B cell (primary cell): ENCODE data around the gene ARIH2. TPM values are rescaled to one million over a fixed set of nuclear protein-coding genes. Genes with fewer than 3 reads are reported as not detected.

Experiments
- ATAC-seq: fragments of 200-7000 bp; cut with Tn5 transposase; one replicate; pipeline ENCODE4 v1.10.0; 2021; ENCODE audit warnings: low read depth, mild to moderate bottlenecking, moderate number of reproducible peaks, moderate library complexity
- CTCF ChIA-PET: fragments of 350-600 bp; sonication (Branson Sonifier 250); formaldehyde crosslinking; loops from one replicate; lab custom pipeline; 2021; ENCODE audit warnings: antibody characterized with exemption, inconsistent platforms; lab: Charles Lee
- POLR2A ChIA-PET: fragments of 350-600 bp; sonication (Branson Sonifier 250); formaldehyde crosslinking; loops from one replicate; lab custom pipeline; 2021; ENCODE audit warnings: antibody characterized with exemption; lab: Charles Lee
- DNase-seq: peaks from one replicate; pipeline ENCODE4 v3.0.0; 2013
- H2AFZ ChIP-seq: 2 replicates; pipeline ENCODE4 v1.6.1; 2012; ENCODE audit warnings: mild to moderate bottlenecking, low read depth, low read length; ENCODE audit not compliant: insufficient read depth, poor library complexity, severe bottlenecking
- H3K27ac ChIP-seq, 2 donors: 1 replicate in 1 of 2; 2 replicates in 1 of 2; pipeline ENCODE4 v1.5.1; 2012 to 2013; ENCODE audit warnings: low read length in 2 of 2, mild to moderate bottlenecking in 2 of 2, moderate library complexity in 1 of 2
- H3K27me3 ChIP-seq, 4 experiments: fragments of 200-600 bp in 1 of 4; sonication (generic) in 1 of 4; replicated peaks in 1 of 4; 1 replicate in 2 of 4; 2 replicates in 2 of 4; pipeline versions ENCODE4 v1.6.1 to v1.7.0; 2013 to 2016; ENCODE audit warnings: low read length in 3 of 4, mild to moderate bottlenecking in 2 of 4, mixed read lengths in 1 of 4, moderate library complexity in 1 of 4; ENCODE audit not compliant: insufficient read depth in 4 of 4, control insufficient read depth in 3 of 4; ENCODE audit errors: control extremely low read depth in 1 of 4
- H3K36me3 ChIP-seq, 2 experiments: replicated peaks in 1 of 2; 1 replicate in 1 of 2; 2 replicates in 1 of 2; pipeline versions ENCODE4 v1.6.1 to v1.7.1; 2013; ENCODE audit warnings: low read length in 1 of 2; ENCODE audit not compliant: insufficient read depth in 2 of 2, control insufficient read depth in 1 of 2; ENCODE audit errors: control extremely low read depth in 1 of 2, extremely low read depth in 1 of 2
- H3K4me1 ChIP-seq, 2 donors: fragments of 200-600 bp in 1 of 2; sonication (generic) in 1 of 2; 1 replicate in 1 of 2; 2 replicates in 1 of 2; pipeline versions ENCODE4 v1.5.1 to v1.6.1; 2013 to 2017; ENCODE audit warnings: low read length in 2 of 2; ENCODE audit not compliant: control insufficient read depth in 2 of 2, insufficient read depth in 2 of 2
- H3K4me2 ChIP-seq: replicated peaks from 2 replicates; pipeline ENCODE3; 2012; ENCODE audit warnings: mild to moderate bottlenecking, low read depth, low read length; ENCODE audit not compliant: poor library complexity, severe bottlenecking
- H3K4me3 ChIP-seq, 5 experiments: fragments of 200-600 bp in 1 of 5; sonication (generic) in 1 of 5; 1 replicate in 3 of 5; 2 replicates in 2 of 5; pipeline versions ENCODE4 v1.5.1 to v1.7.0; 2011 to 2016; ENCODE audit warnings: low read length in 4 of 5, mild to moderate bottlenecking in 4 of 5, low read depth in 2 of 5, control low read depth in 1 of 5, moderate library complexity in 1 of 5; ENCODE audit not compliant: insufficient read depth in 1 of 5; ENCODE audit errors: control extremely low read depth in 1 of 5, extremely low read depth in 1 of 5
- H3K79me2 ChIP-seq: fragments of 200-600 bp; sonication (generic); one replicate; pipeline ENCODE4 v1.6.0; 2016; ENCODE audit warnings: low read length; ENCODE audit not compliant: control insufficient read depth, insufficient read depth
- H3K9ac ChIP-seq: fragments of 200-600 bp; sonication (generic); 2 replicates; pipeline ENCODE4 v1.6.1; 2017; ENCODE audit warnings: mild to moderate bottlenecking, low read length, moderate library complexity
- H3K9me3 ChIP-seq, 3 donors: one replicate each; pipeline versions ENCODE4 v1.6.1 to v1.7.1; 2013; ENCODE audit warnings: low read length in 2 of 3; ENCODE audit not compliant: control insufficient read depth in 2 of 3, insufficient read depth in 1 of 3; ENCODE audit errors: control extremely low read depth in 1 of 3
- H4K20me1 ChIP-seq: 2 replicates; pipeline ENCODE4 v1.6.0; 2012; ENCODE audit warnings: mild to moderate bottlenecking, low read length; ENCODE audit not compliant: insufficient read depth, control insufficient read depth, poor library complexity, severe bottlenecking
- H3K27ac Mint-ChIP-seq: one replicate; pipeline ENCODE4 v1.8.0; 2021; ENCODE audit warnings: mixed read lengths
- H3K27me3 Mint-ChIP-seq: one replicate; pipeline ENCODE4 v1.8.0; 2021; ENCODE audit warnings: mixed read lengths
- H3K4me1 Mint-ChIP-seq: one replicate; pipeline ENCODE4 v1.8.0; 2021; ENCODE audit warnings: mixed read lengths
- H3K4me3 Mint-ChIP-seq: one replicate; pipeline ENCODE4 v1.8.0; 2021; ENCODE audit warnings: mixed read lengths
- H3K9me3 Mint-ChIP-seq: one replicate; pipeline ENCODE4 v1.8.0; 2022; ENCODE audit warnings: mixed read lengths; ENCODE audit not compliant: insufficient read depth
- EZH2 ChIP-seq: IDR thresholded peaks from 2 replicates; pipeline ENCODE4 v1.6.1; 2012; ENCODE audit warnings: borderline replicate concordance, low read depth, mild to moderate bottlenecking, moderate library complexity, low read length; ENCODE audit not compliant: insufficient read depth, poor library complexity, severe bottlenecking
- WGBS: methylation state at CpG from one replicate; pipeline ENCODE4 v1.1.5; 2013; ENCODE audit warnings: missing lambda C conversion rate; ENCODE audit not compliant: insufficient coverage; 5-methylcytosine and 5-hydroxymethylcytosine counted together
- intact Hi-C: fragments of 100-400 bp; cut with micrococcal nuclease; formaldehyde crosslinking; loops from one replicate; pipeline ENCODE4 v1.10.0; 2022
- polyA plus RNA-seq: library from polyadenylated mRNA; depleted of rRNA; stranded (reverse); fragments of >200 nt; gene quantifications from 2 replicates; pipeline ENCODE4 v1.2.3, GENCODE V29; 2012
- total RNA-seq, 2 donors: library from RNA; stranded (reverse); fragments of 120-200 nt in 1 of 2; gene quantifications; 1 replicate in 1 of 2; 2 replicates in 1 of 2; pipeline versions ENCODE4 v1.2.3 to v1.2.4, GENCODE V29; 2013 to 2022
- TF ChIP-seq, protein P1 (sequence below): fragments of 200-600 bp; IDR thresholded peaks from one replicate; pipeline ENCODE4 v1.8.0; 2022; ENCODE audit warnings: antibody characterized with exemption, mild to moderate bottlenecking

Gene ARIH2
- total and polyA plus RNA-seq, 2 donors (not counting 1 experiment from before 2014, with no cell fraction given) = 114 to 148 TPM

DNA sequence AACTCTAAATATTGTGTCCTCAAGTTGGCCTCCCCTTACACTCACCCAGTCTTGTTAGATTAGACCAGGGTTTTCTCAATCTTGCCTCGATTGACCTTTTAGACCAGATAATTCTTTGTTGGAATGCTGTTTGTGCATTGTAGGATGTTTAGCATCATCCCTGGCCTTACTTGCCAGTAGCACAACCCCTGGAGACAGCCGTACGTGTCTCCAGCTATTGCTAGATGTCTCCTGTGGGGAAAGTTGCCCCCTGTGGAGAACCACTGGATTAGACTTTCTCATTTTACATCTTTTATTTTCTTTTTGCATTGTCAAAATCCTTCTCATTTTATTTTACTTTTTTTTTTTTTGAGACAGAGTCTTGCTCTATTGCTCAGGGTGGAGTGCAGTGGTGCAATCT, 90.8 kb downstream of the ARIH2 start:
- H3K9me3 Mint-ChIP-seq = no peaks in the 10 kb centered on the region
- 92% methylated on average over 2 of the region's 3 CpGs for WGBS
- DNase-seq = no peak

DNA sequence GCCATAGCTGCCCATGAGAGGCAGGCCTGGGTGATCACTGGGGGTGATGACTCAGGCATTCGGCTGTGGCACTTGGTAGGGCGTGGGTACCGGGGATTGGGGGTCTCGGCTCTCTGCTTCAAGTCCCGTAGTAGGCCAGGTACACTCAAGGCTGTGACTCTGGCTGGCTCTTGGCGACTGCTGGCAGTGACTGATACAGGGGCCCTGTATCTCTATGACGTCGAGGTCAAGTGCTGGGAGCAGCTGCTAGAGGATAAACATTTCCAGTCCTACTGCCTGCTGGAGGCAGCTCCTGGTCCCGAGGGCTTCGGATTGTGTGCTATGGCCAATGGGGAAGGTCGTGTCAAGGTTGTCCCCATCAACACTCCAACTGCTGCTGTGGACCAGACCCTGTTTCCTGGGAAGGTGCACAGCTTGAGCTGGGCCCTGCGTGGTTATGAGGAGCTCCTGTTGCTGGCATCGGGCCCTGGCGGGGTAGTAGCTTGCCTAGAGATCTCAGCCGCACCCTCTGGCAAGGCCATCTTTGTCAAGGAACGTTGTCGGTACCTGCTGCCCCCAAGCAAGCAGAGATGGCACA, 93.9 kb downstream of the ARIH2 start:
- Histone ChIP-seq H3K79me2 (peaks cover 60% of the 10 kb centered on the region), H4K20me1 (peaks cover 62% of the 10 kb centered on the region), H3K9ac (no peak overlapping the region), H3K4me1 (peaks cover 13 to 16% of the 10 kb centered on the region in 2 donors), H3K9me3 (no peaks in the 10 kb centered on the region), H3K27ac (no peak overlapping the region), H3K4me3 (no peak overlapping the region), H2AFZ (no peak overlapping the region), H3K4me2 (no peak overlapping the region), H3K36me3 (peaks cover 1 to 42% of the 10 kb centered on the region in 2 experiments), H3K27me3 (no peaks in the 10 kb centered on the region)
- peaks cover 34% of the 10 kb centered on the region for H3K4me1 Mint-ChIP-seq
- H3K27me3 Mint-ChIP-seq = no peaks in the 10 kb centered on the region
- WGBS = 96% methylated on average over 17 of the region's 17 CpGs
- no peak for ATAC-seq
- H3K9me3 Mint-ChIP-seq = no peaks in the 10 kb centered on the region
- ChIA-PET POLR2A (interaction anchor here (1.2 kb wide), 1 partner anchor 17 kb away, joined by 3 read pairs; the partner anchor contains the start of gene IMPDH2), CTCF (interaction anchor here (1.3 to 5.6 kb wide), 5 partner anchors 8 to 25 kb away, joined by 6 to 69 read pairs (median 8); partner anchors contain the start of genes IMPDH2, NDUFAF3 and P4HTM)
- H3K4me3 Mint-ChIP-seq = no peak overlapping the region
- H3K27ac Mint-ChIP-seq = no peak overlapping the region
- DNase-seq = peak; percentile 6
- no peak for TF ChIP-seq EZH2
- TF ChIP-seq, protein P1, sequence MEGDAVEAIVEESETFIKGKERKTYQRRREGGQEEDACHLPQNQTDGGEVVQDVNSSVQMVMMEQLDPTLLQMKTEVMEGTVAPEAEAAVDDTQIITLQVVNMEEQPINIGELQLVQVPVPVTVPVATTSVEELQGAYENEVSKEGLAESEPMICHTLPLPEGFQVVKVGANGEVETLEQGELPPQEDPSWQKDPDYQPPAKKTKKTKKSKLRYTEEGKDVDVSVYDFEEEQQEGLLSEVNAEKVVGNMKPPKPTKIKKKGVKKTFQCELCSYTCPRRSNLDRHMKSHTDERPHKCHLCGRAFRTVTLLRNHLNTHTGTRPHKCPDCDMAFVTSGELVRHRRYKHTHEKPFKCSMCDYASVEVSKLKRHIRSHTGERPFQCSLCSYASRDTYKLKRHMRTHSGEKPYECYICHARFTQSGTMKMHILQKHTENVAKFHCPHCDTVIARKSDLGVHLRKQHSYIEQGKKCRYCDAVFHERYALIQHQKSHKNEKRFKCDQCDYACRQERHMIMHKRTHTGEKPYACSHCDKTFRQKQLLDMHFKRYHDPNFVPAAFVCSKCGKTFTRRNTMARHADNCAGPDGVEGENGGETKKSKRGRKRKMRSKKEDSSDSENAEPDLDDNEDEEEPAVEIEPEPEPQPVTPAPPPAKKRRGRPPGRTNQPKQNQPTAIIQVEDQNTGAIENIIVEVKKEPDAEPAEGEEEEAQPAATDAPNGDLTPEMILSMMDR = no peak
- intact Hi-C loops = no loop called here

More for the DNA sequence above, 90.8 kb downstream of the ARIH2 start:
- no peak for ATAC-seq
- Histone ChIP-seq H3K36me3 (peaks cover 0 to 22% of the 10 kb centered on the region in 2 experiments), H3K4me3 (no peak overlapping the region), H3K79me2 (peaks cover 76% of the 10 kb centered on the region), H3K4me2 (no peak overlapping the region), H3K27me3 (no peaks in the 10 kb centered on the region), H3K9ac (no peak overlapping the region), H2AFZ (no peak overlapping the region), H4K20me1 (peaks cover 49% of the 10 kb centered on the region), H3K9me3 (no peaks in the 10 kb centered on the region), H3K4me1 (peaks cover 15 to 18% of the 10 kb centered on the region in 2 donors), H3K27ac (no peak overlapping the region)
- CTCF ChIA-PET = interaction anchor here (0.6 to 4.4 kb wide), 5 partner anchors 8 to 435 kb away, joined by 3 to 52 read pairs (median 4); partner anchors contain the start of genes DALRD3, IMPDH2 and NDUFAF3
- Mint-ChIP-seq H3K27ac (peak overlapping the region; percentile 47), H3K4me1 (peaks cover 34% of the 10 kb centered on the region), H3K27me3 (no peaks in the 10 kb centered on the region), H3K4me3 (peak overlapping the region; percentile 100)
- TF ChIP-seq, protein P1 = no peak
- TF ChIP-seq EZH2 = no peak
- intact Hi-C loops = no loop called here
- POLR2A ChIA-PET = interaction anchor here (0.9 to 4.0 kb wide), 3 partner anchors 9 to 20 kb away, joined by 3 to 116 read pairs (median 7); partner anchors contain the start of genes DALRD3, NDUFAF3 and P4HTM
